Measurements from ENCODE around the gene COL5A3. TPM values are rescaled to one million over a fixed set of nuclear protein-coding genes. Genes with fewer than 3 reads are reported as not detected.
"Not testable (repeated sequence)": the region's sequence is repeated elsewhere in the genome, so short reads cannot be mapped to it uniquely, and the experiment has no call there.

Gene COL5A3
- total RNA-seq, 1 donor from 2014 or later, result 68.7 TPM

GRCh38 chr19:10033614-10034013, 23.3 kb upstream of the COL5A3 start:
- Mint-ChIP-seq H3K4me3 (ENCODE audit: unreplicated experiment) (no peak overlapping the region), H3K36me3 (ENCODE audit: unreplicated experiment) (no peaks in the 10 kb centered on the region), H3K9me3 (ENCODE audit: unreplicated experiment) (no peaks in the 10 kb centered on the region), H3K4me1 (ENCODE audit: unreplicated experiment) (no peaks in the 10 kb centered on the region), H3K27me3 (ENCODE audit: unreplicated experiment) (peaks cover 42% of the 10 kb centered on the region), H3K27ac (ENCODE audit: unreplicated experiment) (no peak overlapping the region)
- DNase-seq (ENCODE audit: extremely low spot score, unreplicated experiment), result no peak
- no peak for TF ChIP-seq CTCF (IDR thresholded peaks at IDR 0.05)

GRCh38 chr19:10027158-10027997, 17.1 kb upstream of the COL5A3 start:
- H3K4me3 Mint-ChIP-seq (ENCODE audit: unreplicated experiment), result peak overlapping the region; percentile 11
- peak overlapping the region; percentile 65 for H3K27ac Mint-ChIP-seq (ENCODE audit: unreplicated experiment)
- no peaks in the 10 kb centered on the region for H3K9me3 Mint-ChIP-seq (ENCODE audit: unreplicated experiment)
- peak; percentile 99 for DNase-seq (ENCODE audit: extremely low spot score, unreplicated experiment)
- H3K27me3 Mint-ChIP-seq (ENCODE audit: unreplicated experiment), result peaks cover 4% of the 10 kb centered on the region
- TF ChIP-seq CTCF (IDR thresholded peaks at IDR 0.05), result peak; percentile 93
- H3K4me1 Mint-ChIP-seq (ENCODE audit: unreplicated experiment), result peaks cover 7% of the 10 kb centered on the region
- H3K36me3 Mint-ChIP-seq (ENCODE audit: unreplicated experiment), result no peaks in the 10 kb centered on the region

- Mint-ChIP-seq H3K4me1 (ENCODE audit: unreplicated experiment) (peaks cover 7% of the 10 kb centered on the region), H3K27me3 (ENCODE audit: unreplicated experiment) (no peaks in the 10 kb centered on the region), H3K4me3 (ENCODE audit: unreplicated experiment) (no peak overlapping the region), H3K36me3 (ENCODE audit: unreplicated experiment) (no peaks in the 10 kb centered on the region), H3K9me3 (ENCODE audit: unreplicated experiment) (no peaks in the 10 kb centered on the region), H3K27ac (ENCODE audit: unreplicated experiment) (peak overlapping the region; percentile 65)
- no peak for TF ChIP-seq CTCF (IDR thresholded peaks at IDR 0.05)
- DNase-seq (ENCODE audit: extremely low spot score, unreplicated experiment), result no peak
Measured at GRCh38 chr19:10026744-10027143, 16.4 kb upstream of the COL5A3 start.

GRCh38 chr19:10023096-10023495, 12.8 kb upstream of the COL5A3 start:
- not testable (repeated sequence) for H3K9me3 Mint-ChIP-seq (ENCODE audit: unreplicated experiment); H3K4me3 Mint-ChIP-seq (ENCODE audit: unreplicated experiment); H3K27me3 Mint-ChIP-seq (ENCODE audit: unreplicated experiment); DNase-seq (ENCODE audit: extremely low spot score, unreplicated experiment); H3K36me3 Mint-ChIP-seq (ENCODE audit: unreplicated experiment); H3K27ac Mint-ChIP-seq (ENCODE audit: unreplicated experiment)
- H3K4me1 Mint-ChIP-seq (ENCODE audit: unreplicated experiment), result peaks cover 11% of the 10 kb centered on the region

- no peak overlapping the region for H3K27ac Mint-ChIP-seq (ENCODE audit: unreplicated experiment)
- H3K36me3 Mint-ChIP-seq (ENCODE audit: unreplicated experiment), result no peaks in the 10 kb centered on the region
- TF ChIP-seq CTCF (IDR thresholded peaks at IDR 0.05), result no peak
- H3K4me3 Mint-ChIP-seq (ENCODE audit: unreplicated experiment), result no peak overlapping the region
- no peaks in the 10 kb centered on the region for H3K9me3 Mint-ChIP-seq (ENCODE audit: unreplicated experiment)
- no peak for DNase-seq (ENCODE audit: extremely low spot score, unreplicated experiment)
- H3K27me3 Mint-ChIP-seq (ENCODE audit: unreplicated experiment), result no peaks in the 10 kb centered on the region
- peaks cover 4% of the 10 kb centered on the region for H3K4me1 Mint-ChIP-seq (ENCODE audit: unreplicated experiment)
Measured at GRCh38 chr19:10021863-10022262, 11.6 kb upstream of the COL5A3 start.
